GM21447 (cell line): ENCODE results near the gene LIN37.

Experiments used
- ATAC-seq: cut with Tn5 transposase; IDR thresholded peaks from one replicate; pipeline ENCODE4 v1.9.1; 2021; ENCODE audit not compliant: unreplicated experiment

The LIN37 gene

DNA sequence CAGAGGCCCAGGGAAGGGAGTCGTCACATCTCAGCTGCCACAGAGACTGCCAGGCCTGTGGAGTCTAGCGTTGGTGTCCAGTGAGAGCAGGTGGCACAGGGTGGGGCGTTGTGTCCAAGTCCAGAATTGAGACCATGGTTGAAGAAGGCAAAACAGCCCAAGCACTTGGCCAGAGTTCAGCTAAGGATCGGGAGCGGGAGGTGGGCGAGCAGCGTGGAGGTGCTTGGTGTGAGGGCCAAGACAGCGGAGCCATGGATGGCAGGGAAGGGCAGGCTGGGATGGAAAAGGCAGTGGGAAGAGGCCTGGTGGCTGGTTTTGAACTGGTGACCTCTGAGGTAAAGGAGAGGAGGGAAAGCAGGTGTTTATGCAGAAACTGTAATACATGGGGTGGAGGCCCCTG lies 14.1 kb upstream of the LIN37 start:
- ATAC-seq: no peak

DNA sequence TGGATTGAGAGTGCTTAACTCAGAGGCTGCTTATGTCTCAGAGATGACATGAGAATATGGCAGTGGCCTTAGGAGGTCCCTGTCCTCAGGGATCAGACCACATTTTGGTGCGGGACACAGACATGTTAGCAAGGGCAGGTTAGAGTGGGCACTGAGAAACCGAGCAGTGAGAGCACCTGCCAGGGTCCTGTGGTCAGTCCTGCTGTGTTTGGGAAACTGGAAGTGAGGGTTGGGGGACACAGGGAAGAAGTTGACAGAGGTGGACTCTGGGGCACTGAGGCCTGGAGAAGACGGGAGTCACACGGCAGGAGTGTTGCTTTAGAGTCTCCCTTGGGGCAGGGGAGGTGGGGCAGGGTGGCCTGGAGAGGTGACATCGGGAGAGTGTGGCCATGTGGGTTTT lies 13.5 kb upstream of the LIN37 start:
- ATAC-seq: no peak

- ATAC-seq: no peak
Measured at GRCh38 chr19:35736913-35737886, 11.2 kb upstream of the LIN37 start.

DNA sequence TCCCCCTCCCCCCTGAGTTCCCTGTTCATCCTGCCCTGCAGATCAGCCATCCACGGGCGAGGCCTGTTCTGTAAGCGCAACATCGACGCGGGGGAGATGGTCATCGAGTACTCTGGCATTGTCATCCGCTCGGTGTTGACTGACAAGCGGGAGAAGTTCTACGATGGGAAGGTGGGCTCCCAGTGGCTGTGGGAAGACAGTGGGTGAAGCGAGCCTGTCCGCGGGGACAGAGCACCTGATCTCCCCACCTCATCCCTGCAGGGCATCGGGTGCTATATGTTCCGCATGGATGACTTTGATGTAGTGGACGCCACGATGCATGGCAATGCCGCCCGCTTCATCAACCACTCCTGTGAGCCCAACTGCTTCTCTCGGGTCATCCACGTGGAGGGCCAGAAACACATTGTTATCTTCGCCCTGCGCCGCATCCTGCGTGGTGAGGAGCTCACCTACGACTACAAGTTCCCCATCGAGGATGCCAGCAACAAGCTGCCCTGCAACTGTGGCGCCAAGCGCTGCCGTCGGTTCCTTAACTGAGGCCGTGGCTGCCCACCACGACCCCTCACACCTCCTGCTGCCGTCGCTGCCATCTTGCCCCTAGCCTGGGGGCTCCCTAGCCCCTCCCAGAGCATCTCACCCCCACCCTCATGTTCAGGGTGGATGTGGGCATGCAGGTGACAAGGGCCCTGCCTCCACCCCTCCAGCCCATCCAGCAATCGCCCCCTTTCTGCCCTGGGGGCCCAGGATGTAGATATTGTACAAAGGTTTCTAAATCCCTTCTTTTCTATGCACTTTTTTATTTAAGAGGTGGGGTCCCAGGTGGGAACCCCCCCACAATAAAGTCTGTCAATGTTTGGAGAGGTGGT lies 10.1 kb upstream of the LIN37 start:
- no peak for ATAC-seq

DNA sequence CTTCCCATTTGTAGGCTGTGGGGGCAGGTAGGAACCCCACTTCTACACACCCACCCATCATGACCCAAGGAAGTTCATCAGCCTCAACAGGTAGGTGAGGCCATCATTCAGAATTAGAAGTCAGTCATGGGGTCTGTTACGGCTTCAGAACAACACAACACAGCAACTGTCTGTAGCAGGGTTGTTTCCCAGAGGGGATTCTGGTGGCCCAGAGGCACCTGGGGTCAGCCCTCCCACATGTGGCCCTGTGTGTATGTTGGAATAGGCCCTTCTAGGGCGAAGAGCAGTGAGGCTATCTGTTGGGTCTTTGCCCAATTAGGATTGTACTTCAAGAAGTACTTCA lies 9.5 kb upstream of the LIN37 start:
- no peak for ATAC-seq

GRCh38 chr19:35739275-35740107 lies 8.9 kb upstream of the LIN37 start:
- ATAC-seq: no peak

- peak; percentile 2 for ATAC-seq
Measured at GRCh38 chr19:35740108-35740422, 8.3 kb upstream of the LIN37 start.

- peak; percentile 49 for ATAC-seq
Measured at GRCh38 chr19:35740423-35741202, 7.8 kb upstream of the LIN37 start.

DNA sequence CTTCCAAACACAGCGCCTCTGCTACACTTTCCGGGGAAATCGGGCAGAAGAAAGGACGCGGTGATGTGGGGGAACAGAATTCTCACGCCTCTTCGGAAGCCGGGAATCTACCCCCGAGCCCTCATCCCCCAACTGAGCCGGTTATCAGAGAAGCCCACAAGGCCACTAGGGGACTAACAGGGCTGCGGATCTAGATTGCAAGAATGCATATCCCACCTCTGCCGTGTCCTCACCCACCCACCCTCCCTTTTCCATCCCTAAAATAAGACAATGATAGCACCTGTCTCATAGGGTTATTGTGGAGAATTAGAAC lies 7.2 kb upstream of the LIN37 start:
- ATAC-seq: no peak

GRCh38 chr19:35742121-35742724 lies 6.2 kb upstream of the LIN37 start, which contains the start of gene IGFLR1:
TSS of gene IGFLR1 (minus strand) at chr19:35742452. CDS start at chr19:35741180, 1,272 bp downstream.
- ATAC-seq: no peak

DNA sequence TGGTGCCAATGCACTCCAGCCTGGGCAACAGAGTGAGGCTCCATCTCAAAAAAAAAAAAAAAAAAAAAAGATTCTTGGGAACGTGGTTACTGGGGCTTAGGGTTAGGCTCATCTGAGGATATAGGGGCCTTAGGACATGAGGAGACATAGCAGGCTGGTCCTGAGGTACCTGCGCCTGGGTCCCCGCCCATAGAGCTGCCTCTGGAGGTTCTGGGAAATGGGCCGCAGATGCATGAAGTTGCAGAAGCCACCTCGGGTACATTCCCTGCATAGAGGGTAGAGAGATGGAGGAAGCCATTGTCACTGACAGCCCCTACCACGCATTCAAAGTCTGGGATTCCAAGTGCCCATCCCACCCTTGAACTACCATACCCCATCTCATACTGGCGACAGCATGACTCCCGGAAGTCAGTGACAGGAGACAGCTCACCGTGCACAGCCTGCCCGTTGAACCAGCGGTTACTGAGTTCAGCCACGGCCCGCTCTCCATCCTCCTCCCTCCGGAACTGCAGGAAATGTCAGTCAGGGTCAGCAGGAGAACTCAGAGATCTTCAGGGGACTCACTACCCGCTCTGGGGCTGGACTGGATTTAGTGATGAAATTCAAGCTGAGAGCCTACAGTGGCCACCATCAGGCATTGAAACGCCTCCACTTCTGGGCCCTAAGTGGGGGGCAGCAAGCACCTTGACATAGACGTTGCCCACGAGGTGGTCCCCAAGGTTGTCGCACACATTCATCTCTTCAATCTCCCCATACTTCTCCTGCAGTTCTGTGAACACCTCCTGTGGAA lies 4.5 kb upstream of the LIN37 start:
- no peak for ATAC-seq

DNA sequence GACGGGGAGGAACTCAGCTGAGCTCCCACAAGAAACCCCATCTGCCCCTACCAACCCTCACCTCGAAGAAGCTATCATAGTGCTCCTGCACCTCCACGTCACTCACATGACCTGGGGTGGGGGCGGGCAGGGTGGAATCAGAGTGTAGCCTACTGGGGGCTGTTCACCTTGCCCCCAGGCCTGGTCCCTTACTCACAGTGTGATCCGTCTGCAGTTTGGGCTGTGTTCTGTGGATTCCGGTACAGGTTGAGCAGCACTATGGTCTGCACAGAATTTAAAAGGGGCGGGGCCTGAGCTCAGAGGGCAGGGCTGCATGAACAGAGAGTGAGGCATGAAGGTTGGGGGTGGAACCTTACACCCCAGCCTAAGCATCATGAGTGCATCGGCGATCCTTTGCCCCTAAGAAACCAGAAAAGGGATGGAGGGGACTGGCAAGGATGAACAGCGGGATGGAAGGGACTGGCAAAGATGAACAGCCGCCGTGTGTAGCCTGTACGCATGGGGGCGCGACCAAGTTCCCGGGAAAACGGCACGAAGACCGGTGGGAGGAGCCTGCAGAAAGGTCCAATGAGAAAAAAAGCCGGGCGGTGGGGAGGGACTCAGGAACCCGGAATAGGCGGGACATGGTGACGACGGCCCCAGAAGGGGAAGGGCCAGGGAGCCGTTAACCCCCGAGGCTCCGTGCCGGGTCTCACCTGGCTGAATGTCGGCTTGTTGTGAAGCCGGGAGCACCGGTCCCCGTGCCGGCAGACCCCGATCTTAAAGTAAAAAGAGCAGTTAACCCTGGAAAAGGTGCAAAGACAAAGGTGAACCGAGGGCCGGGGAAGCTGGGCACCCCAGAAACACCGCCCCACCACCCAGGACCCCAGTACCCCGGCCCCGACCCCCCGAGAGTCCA lies 3.7 kb upstream of the LIN37 start:
- ATAC-seq: peak; percentile 40

DNA sequence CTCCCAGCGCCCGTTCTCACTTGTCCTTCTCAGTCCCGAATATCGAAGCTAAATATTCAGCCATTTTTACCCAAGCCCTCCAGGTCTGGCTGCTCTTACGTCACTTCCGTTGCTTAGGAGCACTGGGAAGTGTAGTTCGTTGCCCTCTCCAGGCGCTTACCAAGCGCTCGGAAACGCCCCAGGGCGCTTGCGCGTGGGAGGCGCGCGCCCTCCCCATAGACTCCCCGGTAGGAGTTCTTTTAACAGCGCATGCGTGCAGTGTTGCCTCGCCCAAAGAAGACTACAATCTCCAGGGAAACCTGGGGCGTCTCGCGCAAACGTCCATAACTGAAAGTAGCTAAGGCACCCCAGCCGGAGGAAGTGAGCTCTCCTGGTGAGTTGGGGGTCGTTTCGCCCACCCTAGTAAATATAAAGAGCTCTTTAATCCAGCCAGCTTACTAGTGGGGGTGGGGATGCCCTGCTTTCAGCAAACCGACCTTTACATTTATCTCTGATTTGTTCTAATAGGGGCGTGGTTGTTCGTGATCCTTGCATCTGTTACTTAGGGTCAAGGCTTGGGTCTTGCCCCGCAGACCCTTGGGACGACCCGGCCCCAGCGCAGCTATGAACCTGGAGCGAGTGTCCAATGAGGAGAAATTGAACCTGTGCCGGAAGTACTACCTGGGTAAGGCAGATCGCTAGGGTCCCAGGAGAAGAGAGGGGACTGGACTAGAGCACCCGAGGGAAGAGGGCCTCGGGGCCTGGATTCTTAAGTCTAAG lies 2.9 kb upstream of the LIN37 start, which contains the start of the genes PSENEN and U2AF1L4:
Gene PSENEN (plus strand): TSS at position 324 of the 759 bp plus-strand sequence. CDS start 280 bp downstream, at position 604.
Gene U2AF1L4 (minus strand): TSS at position 91 of the 759 bp plus-strand sequence. CDS start 27 bp downstream, at position 64.
- ATAC-seq: peak; percentile 33

DNA sequence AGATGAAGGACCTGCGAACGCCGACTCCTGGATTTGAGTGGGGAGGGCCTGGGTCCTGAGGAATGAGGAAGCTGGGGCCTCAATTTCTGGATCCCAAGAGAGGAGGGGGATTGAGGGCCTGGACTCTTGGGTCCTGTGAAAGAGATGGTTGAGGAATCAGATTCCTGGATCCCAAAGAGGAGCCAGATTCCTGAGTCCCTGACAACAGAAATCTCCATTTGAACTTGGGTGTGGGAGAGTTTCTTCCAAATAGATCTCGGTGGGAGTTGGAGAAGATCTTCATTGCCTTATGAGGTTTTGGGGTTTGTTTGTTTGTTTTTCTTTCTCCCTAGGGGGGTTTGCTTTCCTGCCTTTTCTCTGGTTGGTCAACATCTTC lies 2.3 kb upstream of the LIN37 start:
- no peak for ATAC-seq

GRCh38 chr19:35746531-35746930 lies 1.8 kb upstream of the LIN37 start:
- ATAC-seq: no peak

- ATAC-seq: no peak
Measured at GRCh38 chr19:35750167-35750566, 1.8 kb downstream of the LIN37 start.
